GM10248 (cell line): ENCODE data around the gene RGS19.

Experiments
- CTCF ChIA-PET: fragments of 300-600 bp; sonication (Branson Sonifier 250); formaldehyde crosslinking; extraction: SDS; loops from one replicate; lab custom pipeline; 2021; ENCODE audit warnings: antibody characterized with exemption; lab: Yijun Ruan, JAX
- POLR2A ChIA-PET: fragments of 350-650 bp; sonication (Branson Sonifier 250); formaldehyde crosslinking; extraction: SDS; loops from one replicate; lab custom pipeline; 2020; ENCODE audit warnings: antibody characterized with exemption; lab: Yijun Ruan, JAX
- DNase-seq: peaks from one replicate; pipeline ENCODE4 v3.0.0; 2012; ENCODE audit errors: extremely low spot score
- TF ChIP-seq, protein P1 (sequence below): IDR thresholded peaks from 2 replicates; pipeline ENCODE4 v1.5.1; 2012; ENCODE audit warnings: mild to moderate bottlenecking, low read depth; ENCODE audit errors: extremely low read depth, missing control alignments, control extremely low read depth

Gene RGS19

GRCh38 chr20:64051033-64051452, 28.3 kb downstream of the RGS19 start:
- ChIA-PET POLR2A (no interaction called here), CTCF (interaction anchor here (0.8 to 7.8 kb wide), 2 partner anchors 12 to 74 kb away, joined by 3 to 69 read pairs; no protein-coding TSS in a partner anchor)
- TF ChIP-seq, protein P1, sequence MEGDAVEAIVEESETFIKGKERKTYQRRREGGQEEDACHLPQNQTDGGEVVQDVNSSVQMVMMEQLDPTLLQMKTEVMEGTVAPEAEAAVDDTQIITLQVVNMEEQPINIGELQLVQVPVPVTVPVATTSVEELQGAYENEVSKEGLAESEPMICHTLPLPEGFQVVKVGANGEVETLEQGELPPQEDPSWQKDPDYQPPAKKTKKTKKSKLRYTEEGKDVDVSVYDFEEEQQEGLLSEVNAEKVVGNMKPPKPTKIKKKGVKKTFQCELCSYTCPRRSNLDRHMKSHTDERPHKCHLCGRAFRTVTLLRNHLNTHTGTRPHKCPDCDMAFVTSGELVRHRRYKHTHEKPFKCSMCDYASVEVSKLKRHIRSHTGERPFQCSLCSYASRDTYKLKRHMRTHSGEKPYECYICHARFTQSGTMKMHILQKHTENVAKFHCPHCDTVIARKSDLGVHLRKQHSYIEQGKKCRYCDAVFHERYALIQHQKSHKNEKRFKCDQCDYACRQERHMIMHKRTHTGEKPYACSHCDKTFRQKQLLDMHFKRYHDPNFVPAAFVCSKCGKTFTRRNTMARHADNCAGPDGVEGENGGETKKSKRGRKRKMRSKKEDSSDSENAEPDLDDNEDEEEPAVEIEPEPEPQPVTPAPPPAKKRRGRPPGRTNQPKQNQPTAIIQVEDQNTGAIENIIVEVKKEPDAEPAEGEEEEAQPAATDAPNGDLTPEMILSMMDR = no peak
- DNase-seq = no peak

DNA sequence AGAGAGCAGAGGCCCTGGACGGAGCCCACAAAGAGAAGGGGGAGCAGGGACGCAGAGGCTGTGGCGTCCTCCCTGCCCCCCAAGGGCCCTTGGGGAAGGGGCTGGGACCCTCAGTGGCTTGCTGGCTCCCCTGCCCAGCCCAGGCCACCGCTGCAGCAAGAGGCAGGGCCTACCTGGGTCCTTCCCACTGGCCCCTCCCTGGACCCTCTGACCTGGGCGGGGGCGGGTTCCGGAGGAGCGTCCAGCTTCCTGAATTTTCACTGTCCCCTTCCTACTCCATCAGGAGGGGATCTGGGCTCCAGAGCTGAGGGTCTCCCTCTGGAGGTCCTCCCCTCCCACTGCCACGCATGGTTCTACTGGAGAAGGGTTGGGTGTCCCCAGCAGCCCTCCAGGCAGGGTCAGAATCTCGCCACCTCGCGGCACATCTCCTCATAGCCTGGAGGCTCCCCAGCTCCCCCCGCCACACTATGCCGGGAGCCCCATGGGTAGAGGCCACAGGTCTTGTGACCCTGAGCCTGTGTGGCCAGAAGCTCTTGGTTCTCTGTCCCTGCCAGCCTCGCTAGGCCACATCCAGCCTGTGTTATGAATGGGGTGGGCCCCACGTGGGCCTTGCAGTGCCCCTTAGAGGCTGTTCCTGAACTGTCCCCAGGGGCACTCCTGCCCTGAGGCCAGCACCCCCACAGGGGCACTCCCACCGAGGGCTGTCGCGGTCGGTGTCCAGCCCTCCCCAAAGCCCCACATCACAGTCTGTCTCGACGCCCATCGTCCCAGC, 28.9 kb downstream of the RGS19 start:
- no peak for DNase-seq
- ChIA-PET CTCF (interaction anchor here (0.8 to 7.8 kb wide), 3 partner anchors 11 to 75 kb away, joined by 3 to 69 read pairs (median 3); partner anchors contain the start of gene PRPF6), POLR2A (no interaction called here)
- TF ChIP-seq, protein P1 = no peak

DNA sequence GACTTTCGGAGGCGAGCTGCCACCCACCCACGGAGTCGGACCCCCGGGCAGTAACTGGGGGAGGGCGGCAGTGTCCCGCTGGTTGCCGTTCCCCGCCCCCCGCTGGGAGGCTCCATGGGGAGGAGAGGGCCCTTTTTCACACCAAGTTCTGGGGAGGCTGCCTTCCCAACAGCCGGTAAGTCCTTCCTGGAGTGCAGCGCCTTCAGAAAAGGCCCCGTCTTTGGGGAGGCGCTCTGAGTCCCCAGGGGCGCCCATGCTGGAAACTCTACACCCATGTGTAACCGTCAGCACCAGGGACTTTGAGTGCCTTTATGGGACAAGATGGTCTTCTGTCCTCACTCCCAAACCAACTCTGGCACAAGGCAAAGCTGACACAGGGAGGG, 29.4 kb downstream of the RGS19 start:
- ChIA-PET POLR2A (no interaction called here), CTCF (interaction anchor here (0.8 to 7.8 kb wide), 3 partner anchors 10 to 69 kb away, joined by 3 to 69 read pairs (median 4); partner anchors contain the start of gene PRPF6)
- TF ChIP-seq, protein P1 = no peak
- no peak for DNase-seq

- ChIA-PET CTCF (interaction anchor here (1.6 to 7.8 kb wide), 2 partner anchors 10 to 11 kb away, joined by 4 to 69 read pairs; no protein-coding TSS in a partner anchor), POLR2A (no interaction called here)
Measured at GRCh38 chr20:64049060-64049877, 30.0 kb downstream of the RGS19 start, which contains the start of gene SOX18. TSS of gene SOX18 (minus strand) at chr20:64049639. CDS start at chr20:64049516, 123 bp downstream.

DNA sequence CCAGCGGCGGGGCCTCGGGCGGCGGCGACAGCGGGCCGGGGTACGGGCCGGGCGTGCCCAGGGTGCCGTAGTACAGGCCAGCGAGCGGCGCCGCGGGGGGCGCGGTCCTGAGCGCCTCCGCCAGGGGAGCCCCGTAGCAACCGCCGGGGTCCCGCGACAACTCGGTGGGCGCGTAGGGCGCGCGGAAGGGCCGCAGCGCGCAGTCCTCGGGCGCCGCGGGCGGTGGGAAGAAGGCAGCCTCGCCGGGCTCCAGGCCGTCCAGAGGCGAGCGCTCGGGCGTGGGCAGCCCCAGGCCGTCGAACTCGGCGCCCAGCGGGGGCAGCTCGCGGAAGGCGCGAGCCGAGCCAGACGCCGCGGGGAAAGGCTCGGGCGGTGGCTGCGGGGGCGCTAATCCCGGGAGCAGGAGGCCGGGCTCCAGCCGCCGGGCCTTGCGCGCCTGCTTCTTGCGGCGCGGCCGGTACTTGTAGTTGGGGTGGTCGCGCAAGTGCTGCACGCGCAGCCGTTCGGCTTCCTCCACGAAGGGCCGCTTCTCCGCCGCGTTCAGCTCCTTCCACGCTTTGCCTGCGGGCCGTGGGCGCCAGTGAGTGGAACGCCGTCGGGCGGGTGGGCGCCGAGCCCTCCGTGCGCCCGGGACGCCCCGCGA, 30.8 kb downstream of the RGS19 start:
- CTCF ChIA-PET = interaction anchor here (1.6 to 7.8 kb wide), 2 partner anchors 9 to 12 kb away, joined by 4 to 69 read pairs; no protein-coding TSS in a partner anchor
- POLR2A ChIA-PET = no interaction called here

More at GRCh38 chr20:64049060-64049877, 30.0 kb downstream of the RGS19 start, which contains the start of gene SOX18:
- TF ChIP-seq, protein P1 = peak; percentile 24
- DNase-seq = no peak

More for the DNA sequence above, 30.8 kb downstream of the RGS19 start:
- no peak for DNase-seq
- TF ChIP-seq, protein P1 = no peak
